Measurements from ENCODE around the gene DAZ2.
"Not testable (repeated sequence)": the region's sequence is repeated elsewhere in the genome, so short reads cannot be mapped to it uniquely, and the experiment has no call there.

- TF ChIP-seq, protein P1, sequence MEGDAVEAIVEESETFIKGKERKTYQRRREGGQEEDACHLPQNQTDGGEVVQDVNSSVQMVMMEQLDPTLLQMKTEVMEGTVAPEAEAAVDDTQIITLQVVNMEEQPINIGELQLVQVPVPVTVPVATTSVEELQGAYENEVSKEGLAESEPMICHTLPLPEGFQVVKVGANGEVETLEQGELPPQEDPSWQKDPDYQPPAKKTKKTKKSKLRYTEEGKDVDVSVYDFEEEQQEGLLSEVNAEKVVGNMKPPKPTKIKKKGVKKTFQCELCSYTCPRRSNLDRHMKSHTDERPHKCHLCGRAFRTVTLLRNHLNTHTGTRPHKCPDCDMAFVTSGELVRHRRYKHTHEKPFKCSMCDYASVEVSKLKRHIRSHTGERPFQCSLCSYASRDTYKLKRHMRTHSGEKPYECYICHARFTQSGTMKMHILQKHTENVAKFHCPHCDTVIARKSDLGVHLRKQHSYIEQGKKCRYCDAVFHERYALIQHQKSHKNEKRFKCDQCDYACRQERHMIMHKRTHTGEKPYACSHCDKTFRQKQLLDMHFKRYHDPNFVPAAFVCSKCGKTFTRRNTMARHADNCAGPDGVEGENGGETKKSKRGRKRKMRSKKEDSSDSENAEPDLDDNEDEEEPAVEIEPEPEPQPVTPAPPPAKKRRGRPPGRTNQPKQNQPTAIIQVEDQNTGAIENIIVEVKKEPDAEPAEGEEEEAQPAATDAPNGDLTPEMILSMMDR (IDR thresholded peaks at IDR 0.05; ENCODE audit: insufficient read depth, low read depth, low read length), result not testable (repeated sequence)
- TF ChIP-seq EZH2 (IDR thresholded peaks at IDR 0.05; ENCODE audit: insufficient read depth, low read length), result not testable (repeated sequence)
These were observed 20.4 kb upstream of the DAZ2 start, which contains the start of gene DAZ1 for GRCh38 chrY:23198908-23199307.

Data from astrocyte (in vitro differentiated cells and primary cell).